ENCODE measurements around the gene SETD7.

The SETD7 gene

DNA sequence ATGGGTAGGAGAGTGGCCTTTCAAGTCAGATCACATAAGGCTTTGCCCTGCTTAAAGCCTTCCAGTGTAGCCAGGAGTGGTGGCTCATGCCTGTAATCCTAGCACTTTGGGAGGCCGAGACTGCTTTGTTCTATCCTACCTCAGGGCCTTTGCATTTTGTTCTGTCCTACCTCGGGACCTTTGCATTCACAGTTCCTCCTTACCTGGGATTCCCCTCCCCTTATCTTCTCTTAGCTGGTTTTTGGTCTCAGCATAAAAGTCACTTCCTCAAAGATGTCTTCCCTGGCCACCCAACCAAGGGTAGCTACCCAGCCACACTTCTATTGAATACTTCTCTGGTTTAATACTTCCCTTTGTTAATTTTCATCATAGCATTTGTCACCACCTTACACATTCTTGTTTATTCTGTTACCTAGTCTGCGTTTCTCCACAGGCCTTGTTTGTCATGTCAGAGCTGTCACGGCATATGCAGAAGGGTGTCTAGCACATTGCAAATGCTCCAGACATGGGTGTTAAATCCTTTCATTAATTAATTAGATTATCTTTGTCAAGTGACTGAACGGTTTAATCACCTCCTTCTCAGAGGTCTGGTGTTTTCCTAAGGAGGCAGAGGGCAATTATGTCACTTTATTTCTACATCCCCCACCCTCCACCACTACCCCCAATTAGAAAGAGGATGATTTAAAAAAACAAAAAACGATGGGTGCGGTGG is 11.3 kb upstream of the SETD7 start:
- TF ChIP-seq POLR2AphosphoS5 (IDR thresholded peaks at IDR 0.05; ENCODE audit: low read depth, low read length) (no peak), TAF1 (IDR thresholded peaks at IDR 0.05; ENCODE audit: borderline replicate concordance, low read depth, low read length) (no peak), POLR2A (IDR thresholded peaks at IDR 0.05; ENCODE audit: low read depth, low read length) (no peak)
- DNase-seq (ENCODE audit: insufficient read length) = no peak
- FAIRE-seq = no peak

GRCh38 chr4:139564502-139564901 is 8.5 kb upstream of the SETD7 start:
- FAIRE-seq = no peak
- no peak for DNase-seq (ENCODE audit: insufficient read length)
- TF ChIP-seq TAF1 (IDR thresholded peaks at IDR 0.05; ENCODE audit: borderline replicate concordance, low read depth, low read length) (no peak), POLR2A (IDR thresholded peaks at IDR 0.05; ENCODE audit: low read depth, low read length) (no peak), POLR2AphosphoS5 (IDR thresholded peaks at IDR 0.05; ENCODE audit: low read depth, low read length) (no peak)

DNA sequence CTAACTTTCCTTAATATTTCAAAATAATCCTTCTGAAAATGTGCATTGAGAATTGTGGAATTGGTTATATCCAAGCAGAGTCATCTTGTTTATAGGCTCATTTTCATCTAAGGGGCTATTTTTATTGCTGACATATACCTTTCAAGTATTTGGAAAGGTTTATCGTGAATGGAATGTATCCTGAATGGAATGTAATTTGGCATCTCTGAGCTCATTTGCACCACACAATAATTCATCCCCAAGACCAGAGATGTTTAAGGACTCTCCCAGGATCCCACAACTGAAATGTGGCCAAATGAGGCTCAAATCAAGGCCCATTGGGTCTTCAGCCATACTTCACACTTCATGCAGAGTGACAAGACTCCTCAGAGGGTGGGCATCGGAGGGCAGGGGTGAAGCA is 7.5 kb upstream of the SETD7 start:
- TF ChIP-seq POLR2A (IDR thresholded peaks at IDR 0.05; ENCODE audit: low read depth, low read length) (no peak), POLR2AphosphoS5 (IDR thresholded peaks at IDR 0.05; ENCODE audit: low read depth, low read length) (no peak)
- DNase-seq (ENCODE audit: insufficient read length) (no peak), FAIRE-seq (no peak)

DNA sequence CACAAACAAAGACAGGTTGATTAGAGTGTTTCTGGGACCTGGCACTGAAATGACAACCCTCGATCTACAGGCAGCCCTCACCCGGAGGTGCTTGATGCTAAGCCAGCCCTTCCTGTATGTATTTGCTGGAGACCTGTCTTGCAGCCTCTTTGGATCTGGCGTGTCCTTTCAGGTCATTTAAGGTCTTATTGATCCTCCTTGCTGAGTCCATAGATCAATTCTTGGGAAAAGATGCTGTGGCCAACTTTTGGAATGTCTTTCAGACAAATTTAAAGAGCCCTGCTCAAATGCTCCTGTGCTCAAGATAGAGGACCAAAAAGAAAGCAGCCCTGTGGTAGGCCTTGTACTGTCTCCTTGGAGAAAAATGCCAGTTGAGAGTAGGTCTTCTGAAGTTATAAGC is 6.8 kb upstream of the SETD7 start:
- DNase-seq (ENCODE audit: insufficient read length) = no peak
- FAIRE-seq = no peak
- TF ChIP-seq POLR2AphosphoS5 (IDR thresholded peaks at IDR 0.05; ENCODE audit: low read depth, low read length) (no peak), TAF1 (IDR thresholded peaks at IDR 0.05; ENCODE audit: borderline replicate concordance, low read depth, low read length) (no peak), POLR2A (IDR thresholded peaks at IDR 0.05; ENCODE audit: low read depth, low read length) (no peak)

DNA sequence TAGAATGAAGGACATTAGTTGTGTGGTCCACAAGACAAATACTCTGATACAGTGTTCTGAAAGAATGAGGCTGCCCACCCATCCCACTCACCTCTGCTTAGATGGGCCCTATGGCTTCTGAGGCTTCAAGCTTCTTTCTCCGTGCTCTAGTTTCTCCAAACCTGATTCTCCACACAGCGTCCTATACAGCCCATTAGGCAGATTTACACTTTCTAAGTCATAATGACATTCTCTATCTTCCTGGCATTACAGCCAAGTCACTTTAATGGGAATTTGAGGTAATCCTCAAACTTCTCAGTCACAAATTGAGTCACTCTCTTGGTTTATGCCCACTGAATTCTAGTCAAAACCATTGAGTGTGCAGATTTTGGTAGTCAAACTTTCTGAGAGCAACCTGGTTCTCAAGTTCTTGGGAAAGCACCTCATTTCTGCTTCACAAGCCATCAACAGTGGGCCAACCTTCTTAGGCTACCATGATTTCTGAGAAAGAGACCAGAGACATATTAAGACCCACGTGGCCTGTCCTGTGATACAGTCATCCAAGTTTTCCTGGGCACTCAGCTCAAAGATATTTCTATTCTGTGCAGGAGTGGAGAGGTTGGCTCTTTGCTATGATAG is 6.2 kb upstream of the SETD7 start:
- TF ChIP-seq POLR2A (IDR thresholded peaks at IDR 0.05; ENCODE audit: low read depth, low read length) (no peak), TAF1 (IDR thresholded peaks at IDR 0.05; ENCODE audit: borderline replicate concordance, low read depth, low read length) (no peak), POLR2AphosphoS5 (IDR thresholded peaks at IDR 0.05; ENCODE audit: low read depth, low read length) (no peak)
- FAIRE-seq = no peak

DNA sequence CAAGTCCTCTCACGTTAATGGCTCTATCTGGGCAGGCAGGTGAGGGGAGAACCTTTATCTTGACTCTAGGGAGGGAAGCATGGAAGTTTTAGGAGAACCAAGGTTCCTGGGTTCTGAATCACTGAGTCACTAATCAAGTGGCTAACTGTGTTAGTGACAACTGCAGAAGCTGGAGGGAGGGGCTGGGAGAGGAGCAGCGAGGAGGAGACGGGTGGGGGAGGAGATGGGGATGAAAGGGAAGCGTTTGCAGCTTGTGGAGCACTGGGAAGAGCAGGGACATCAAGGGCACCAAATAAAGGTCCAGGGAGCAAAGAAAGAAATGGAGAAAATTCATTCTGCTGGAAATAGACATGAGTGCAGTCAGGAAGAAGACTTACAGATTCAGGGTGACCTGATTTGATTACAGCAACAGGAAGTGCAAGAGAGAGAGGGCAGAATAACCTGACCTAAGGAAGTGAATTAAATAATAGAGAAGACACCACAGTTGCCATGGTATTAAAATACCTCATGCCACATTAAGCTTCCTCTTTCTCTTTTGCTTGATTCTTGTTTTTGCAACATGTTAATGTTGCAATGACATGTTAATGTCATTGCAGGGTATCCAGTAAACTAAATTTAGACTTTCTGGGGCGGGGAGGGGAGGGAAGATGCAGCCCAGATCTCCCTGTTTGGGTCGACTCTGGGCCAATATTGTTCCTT is 4.5 kb upstream of the SETD7 start:
- FAIRE-seq (no peak), DNase-seq (ENCODE audit: insufficient read length) (no peak)
- no peak for TF ChIP-seq POLR2A (IDR thresholded peaks at IDR 0.05; ENCODE audit: low read depth, low read length)
- no peak for TF ChIP-seq POLR2AphosphoS5 (IDR thresholded peaks at IDR 0.05; ENCODE audit: low read depth, low read length)
- no peak for TF ChIP-seq TAF1 (IDR thresholded peaks at IDR 0.05; ENCODE audit: borderline replicate concordance, low read depth, low read length)

More for the DNA sequence above, 6.2 kb upstream of the SETD7 start:
- DNase-seq (ENCODE audit: insufficient read length) = no peak

GRCh38 chr4:139559687-139560086 is 3.7 kb upstream of the SETD7 start:
- FAIRE-seq = no peak
- no peak for DNase-seq (ENCODE audit: insufficient read length)
- TF ChIP-seq TAF1 (IDR thresholded peaks at IDR 0.05; ENCODE audit: borderline replicate concordance, low read depth, low read length) (no peak), POLR2A (IDR thresholded peaks at IDR 0.05; ENCODE audit: low read depth, low read length) (no peak), POLR2AphosphoS5 (IDR thresholded peaks at IDR 0.05; ENCODE audit: low read depth, low read length) (no peak)

DNA sequence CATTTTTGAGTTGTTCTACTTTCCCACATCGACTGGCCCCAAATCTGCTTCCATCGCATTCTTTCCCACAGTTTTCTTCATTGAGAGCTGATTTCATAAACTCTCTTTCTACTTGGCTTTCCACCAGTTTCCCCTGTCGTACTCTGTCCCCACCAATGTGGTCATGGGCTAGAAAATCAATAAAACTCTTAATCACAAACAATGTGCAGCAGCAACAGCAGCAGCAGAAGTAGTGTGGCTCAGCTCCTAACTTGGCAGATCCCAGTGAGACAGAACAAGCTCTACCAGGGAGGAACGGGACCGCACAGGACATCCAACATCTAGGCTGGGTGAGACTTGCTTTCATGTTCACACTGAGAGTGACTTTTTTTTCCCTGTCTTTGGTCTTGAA is 3.1 kb upstream of the SETD7 start:
- TF ChIP-seq TAF1 (IDR thresholded peaks at IDR 0.05; ENCODE audit: borderline replicate concordance, low read depth, low read length) (no peak), POLR2AphosphoS5 (IDR thresholded peaks at IDR 0.05; ENCODE audit: low read depth, low read length) (no peak), POLR2A (IDR thresholded peaks at IDR 0.05; ENCODE audit: low read depth, low read length) (no peak)
- FAIRE-seq (no peak), DNase-seq (ENCODE audit: insufficient read length) (no peak)

- FAIRE-seq (no peak), DNase-seq (ENCODE audit: insufficient read length) (no peak)
- TF ChIP-seq POLR2AphosphoS5 (IDR thresholded peaks at IDR 0.05; ENCODE audit: low read depth, low read length) (no peak), TAF1 (IDR thresholded peaks at IDR 0.05; ENCODE audit: borderline replicate concordance, low read depth, low read length) (no peak), POLR2A (IDR thresholded peaks at IDR 0.05; ENCODE audit: low read depth, low read length) (no peak)
Measured at GRCh38 chr4:139558235-139559088, 2.4 kb upstream of the SETD7 start.

- FAIRE-seq (no peak), DNase-seq (ENCODE audit: insufficient read length) (no peak)
- TF ChIP-seq POLR2A (IDR thresholded peaks at IDR 0.05; ENCODE audit: low read depth, low read length) = no peak
- TF ChIP-seq POLR2AphosphoS5 (IDR thresholded peaks at IDR 0.05; ENCODE audit: low read depth, low read length) = no peak
- TF ChIP-seq TAF1 (IDR thresholded peaks at IDR 0.05; ENCODE audit: borderline replicate concordance, low read depth, low read length) = no peak
Measured at GRCh38 chr4:139557556-139558110, 1.6 kb upstream of the SETD7 start.
